Measurements from ENCODE around the gene SEMA3D.
"Not testable (repeated sequence)": the region's sequence is repeated elsewhere in the genome, so short reads cannot be mapped to it uniquely, and the experiment has no call there.

The SEMA3D gene

GRCh38 chr7:85011127-85011526 is 175.7 kb downstream of the SEMA3D start:
- FAIRE-seq (no peak), DNase-seq (ENCODE audit: insufficient read length, low spot score) (no peak)
- no peak for TF ChIP-seq POLR2A (IDR thresholded peaks at IDR 0.05; ENCODE audit: low read depth, low read length)

GRCh38 chr7:85010306-85010705 is 176.6 kb downstream of the SEMA3D start:
- FAIRE-seq: no peak
- TF ChIP-seq POLR2A (IDR thresholded peaks at IDR 0.05; ENCODE audit: low read depth, low read length): no peak
- no peak for DNase-seq (ENCODE audit: insufficient read length, low spot score)

- no peak for DNase-seq (ENCODE audit: insufficient read length, low spot score)
- FAIRE-seq: no peak
- TF ChIP-seq POLR2A (IDR thresholded peaks at IDR 0.05; ENCODE audit: low read depth, low read length): no peak
These were observed 180.1 kb downstream of the SEMA3D start for GRCh38 chr7:85006754-85007153.

GRCh38 chr7:85004402-85004801 is 182.5 kb downstream of the SEMA3D start:
- no peak for TF ChIP-seq POLR2A (IDR thresholded peaks at IDR 0.05; ENCODE audit: low read depth, low read length)
- FAIRE-seq (peak; percentile 97), DNase-seq (ENCODE audit: insufficient read length, low spot score) (peak; percentile 7)

- FAIRE-seq: peak; percentile 81
- no peak for TF ChIP-seq POLR2A (IDR thresholded peaks at IDR 0.05; ENCODE audit: low read depth, low read length)
- no peak for DNase-seq (ENCODE audit: insufficient read length, low spot score)
These were observed 185.1 kb downstream of the SEMA3D start for GRCh38 chr7:85001495-85002345.

GRCh38 chr7:85000735-85001350 is 186.0 kb downstream of the SEMA3D start:
- TF ChIP-seq POLR2A (IDR thresholded peaks at IDR 0.05; ENCODE audit: low read depth, low read length): no peak
- DNase-seq (ENCODE audit: insufficient read length, low spot score) (no peak), FAIRE-seq (no peak)

- no peak for DNase-seq (ENCODE audit: insufficient read length, low spot score)
- TF ChIP-seq POLR2A (IDR thresholded peaks at IDR 0.05; ENCODE audit: low read depth, low read length): no peak
- no peak for FAIRE-seq
These were observed 187.4 kb downstream of the SEMA3D start for GRCh38 chr7:84999450-84999849.

GRCh38 chr7:84998665-84999064 is 188.2 kb downstream of the SEMA3D start:
- TF ChIP-seq POLR2A (IDR thresholded peaks at IDR 0.05; ENCODE audit: low read depth, low read length): no peak
- no peak for FAIRE-seq
- no peak for DNase-seq (ENCODE audit: insufficient read length, low spot score)

GRCh38 chr7:84997626-84998025 is 189.2 kb downstream of the SEMA3D start:
- no peak for TF ChIP-seq POLR2A (IDR thresholded peaks at IDR 0.05; ENCODE audit: low read depth, low read length)
- FAIRE-seq (peak; percentile 20), DNase-seq (ENCODE audit: insufficient read length, low spot score) (no peak)

- not testable (repeated sequence) for FAIRE-seq; DNase-seq (ENCODE audit: insufficient read length, low spot score)
These were observed 193.9 kb downstream of the SEMA3D start for GRCh38 chr7:84992954-84993353.

GRCh38 chr7:84985073-84985784 is 201.6 kb downstream of the SEMA3D start:
- FAIRE-seq (no peak), DNase-seq (ENCODE audit: insufficient read length, low spot score) (no peak)
- TF ChIP-seq POLR2A (IDR thresholded peaks at IDR 0.05; ENCODE audit: low read depth, low read length): no peak

GRCh38 chr7:84982199-84982598 is 204.7 kb downstream of the SEMA3D start:
- no peak for FAIRE-seq
- TF ChIP-seq POLR2A (IDR thresholded peaks at IDR 0.05; ENCODE audit: low read depth, low read length): no peak
- DNase-seq (ENCODE audit: insufficient read length, low spot score): no peak

GRCh38 chr7:84981055-84981976 is 205.5 kb downstream of the SEMA3D start:
- no peak for TF ChIP-seq POLR2A (IDR thresholded peaks at IDR 0.05; ENCODE audit: low read depth, low read length)
- FAIRE-seq: no peak
- no peak for DNase-seq (ENCODE audit: insufficient read length, low spot score)

Measured in H54 (cell line).